Caco-2 (cell line): ENCODE results near the gene GCSH. TPM values are rescaled to one million over a fixed set of nuclear protein-coding genes. Genes with fewer than 3 reads are reported as not detected.

ENCODE experiments used
- BruUV-seq: library from RNA; stranded (reverse); fragments of 400-500 nt; replicated peaks from 2 replicates; lab custom pipeline; 2021; lab: Mats Ljungman, UMichigan
- CTCF ChIA-PET: fragments of 300-600 bp; sonication (Branson Sonifier 250); formaldehyde crosslinking; loops from one replicate; lab custom pipeline; 2022; ENCODE audit warnings: antibody characterized with exemption; lab: Charles Lee
- POLR2A ChIA-PET: fragments of 300-600 bp; sonication (Branson Sonifier 250); formaldehyde crosslinking; loops from one replicate; lab custom pipeline; 2022; ENCODE audit warnings: antibody characterized with exemption; lab: Charles Lee
- DNase-seq, 2 experiments: peaks; one replicate each; pipeline versions ENCODE4 v3.0.0 to v3.0.0-alpha.2; 2020 to 2022
- H3K27me3 ChIP-seq: replicated peaks from 2 replicates; pipeline ENCODE4 v1.6.0; 2011; ENCODE audit warnings: low read length; ENCODE audit not compliant: control insufficient read depth, insufficient read depth
- H3K36me3 ChIP-seq: 2 replicates; pipeline ENCODE4 v1.5.1; 2011; ENCODE audit warnings: low read length; ENCODE audit not compliant: control insufficient read depth, insufficient read depth
- H3K4me1 ChIP-seq: fragments of 250-450 bp; sonication (Bioruptor Pico); 2 replicates; pipeline ENCODE4 v1.5.1; 2020; ENCODE audit warnings: mild to moderate bottlenecking
- H3K4me3 ChIP-seq: 2 replicates; pipeline ENCODE4 v1.5.1; 2011; ENCODE audit warnings: low read depth, mild to moderate bottlenecking, control low read depth, low read length
- H3K9me3 ChIP-seq: fragments of 250-450 bp; sonication (Bioruptor Pico); 2 replicates; pipeline ENCODE4 v1.5.1; 2020; ENCODE audit warnings: mild to moderate bottlenecking, moderate library complexity
- H3K27ac Mint-ChIP-seq: one replicate; pipeline ENCODE4 v1.8.0; 2022; ENCODE audit warnings: mixed read lengths; ENCODE audit not compliant: unreplicated experiment
- H3K27me3 Mint-ChIP-seq: one replicate; pipeline ENCODE4 v1.8.0; 2022; ENCODE audit warnings: mixed read lengths; ENCODE audit not compliant: insufficient read depth, unreplicated experiment
- H3K36me3 Mint-ChIP-seq: one replicate; pipeline ENCODE4 v1.8.0; 2022; ENCODE audit warnings: mild to moderate bottlenecking, mixed read lengths; ENCODE audit not compliant: insufficient read depth, unreplicated experiment
- H3K4me1 Mint-ChIP-seq: one replicate; pipeline ENCODE4 v1.8.0; 2022; ENCODE audit warnings: low read depth, mixed read lengths; ENCODE audit not compliant: unreplicated experiment
- H3K4me3 Mint-ChIP-seq: one replicate; pipeline ENCODE4 v1.8.0; 2022; ENCODE audit warnings: mild to moderate bottlenecking, moderate library complexity, mixed read lengths; ENCODE audit not compliant: unreplicated experiment
- H3K9me3 Mint-ChIP-seq: one replicate; pipeline ENCODE4 v1.8.0; 2022; ENCODE audit warnings: mixed read lengths; ENCODE audit not compliant: unreplicated experiment
- intact Hi-C: fragments of 100-400 bp; cut with micrococcal nuclease; formaldehyde crosslinking; loops from one replicate; pipeline ENCODE4 v1.10.0; 2022; ENCODE audit not compliant: unreplicated experiment
- total RNA-seq: library from RNA; stranded (reverse); gene quantifications from 2 replicates; pipeline ENCODE4 v1.2.3, GENCODE V29; 2022
- TF ChIP-seq, protein P1 (sequence below), 2 experiments: fragments of 200-600 bp in 1 of 2; IDR thresholded peaks; 1 replicate in 1 of 2; 2 replicates in 1 of 2; pipeline versions ENCODE4 v1.5.1 to v1.8.0; 2011 to 2022; ENCODE audit warnings: antibody characterized with exemption in 1 of 2, control low read depth in 1 of 2, inconsistent platforms in 1 of 2, low read depth in 1 of 2, low read length in 1 of 2, mild to moderate bottlenecking in 1 of 2, moderate library complexity in 1 of 2; ENCODE audit not compliant: insufficient read depth in 1 of 2, severe bottlenecking in 1 of 2, unreplicated experiment in 1 of 2

The GCSH gene
- total RNA-seq, 1 experiment from 2014 or later = 115 TPM

DNA sequence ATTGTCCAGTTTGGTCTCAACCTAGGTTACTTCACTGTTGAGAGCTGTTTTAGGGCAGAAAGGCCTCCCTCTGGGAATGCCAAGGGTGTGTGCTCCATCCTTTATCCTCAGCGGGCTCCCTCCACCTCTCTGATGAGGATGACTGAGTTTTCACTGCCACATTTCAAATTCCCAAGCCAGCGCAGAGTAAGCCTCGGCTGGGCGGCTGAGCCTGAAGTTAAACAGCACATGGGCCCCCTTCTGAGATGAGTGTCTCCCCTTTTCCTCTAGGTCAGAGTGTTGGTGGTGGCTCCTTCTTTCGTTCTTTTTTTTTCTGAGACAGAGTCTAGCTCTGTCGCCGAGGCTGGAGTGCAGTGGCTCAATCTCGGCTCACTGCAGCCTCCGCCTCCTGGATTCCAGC lies 5.5 kb upstream of the GCSH start:
- ChIA-PET POLR2A (no interaction called here), CTCF (no interaction called here)
- DNase-seq = no peak
- no peaks in the 10 kb centered on the region for H3K27me3 Mint-ChIP-seq
- TF ChIP-seq, protein P1, sequence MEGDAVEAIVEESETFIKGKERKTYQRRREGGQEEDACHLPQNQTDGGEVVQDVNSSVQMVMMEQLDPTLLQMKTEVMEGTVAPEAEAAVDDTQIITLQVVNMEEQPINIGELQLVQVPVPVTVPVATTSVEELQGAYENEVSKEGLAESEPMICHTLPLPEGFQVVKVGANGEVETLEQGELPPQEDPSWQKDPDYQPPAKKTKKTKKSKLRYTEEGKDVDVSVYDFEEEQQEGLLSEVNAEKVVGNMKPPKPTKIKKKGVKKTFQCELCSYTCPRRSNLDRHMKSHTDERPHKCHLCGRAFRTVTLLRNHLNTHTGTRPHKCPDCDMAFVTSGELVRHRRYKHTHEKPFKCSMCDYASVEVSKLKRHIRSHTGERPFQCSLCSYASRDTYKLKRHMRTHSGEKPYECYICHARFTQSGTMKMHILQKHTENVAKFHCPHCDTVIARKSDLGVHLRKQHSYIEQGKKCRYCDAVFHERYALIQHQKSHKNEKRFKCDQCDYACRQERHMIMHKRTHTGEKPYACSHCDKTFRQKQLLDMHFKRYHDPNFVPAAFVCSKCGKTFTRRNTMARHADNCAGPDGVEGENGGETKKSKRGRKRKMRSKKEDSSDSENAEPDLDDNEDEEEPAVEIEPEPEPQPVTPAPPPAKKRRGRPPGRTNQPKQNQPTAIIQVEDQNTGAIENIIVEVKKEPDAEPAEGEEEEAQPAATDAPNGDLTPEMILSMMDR (IDR thresholded peaks at IDR 0.05; ENCODE audit: insufficient read depth in 1 of 2, low read depth in 1 of 2, low read length in 1 of 2, severe bottlenecking in 1 of 2, unreplicated experiment in 1 of 2) = no peak
- H3K27me3 ChIP-seq = no peaks in the 10 kb centered on the region
- H3K4me3 Mint-ChIP-seq = no peak overlapping the region
- H3K4me1 ChIP-seq = no peaks in the 10 kb centered on the region
- no peaks in the 10 kb centered on the region for H3K36me3 ChIP-seq
- H3K4me1 Mint-ChIP-seq = peaks cover 2% of the 10 kb centered on the region
- no peaks in the 10 kb centered on the region for H3K9me3 Mint-ChIP-seq
- no peaks in the 10 kb centered on the region for H3K9me3 ChIP-seq
- H3K4me3 ChIP-seq = no peak overlapping the region
- peaks cover 2% of the 10 kb centered on the region for H3K36me3 Mint-ChIP-seq
- BruUV-seq = no TSS peak
- H3K27ac Mint-ChIP-seq = no peak overlapping the region
- intact Hi-C loops = no loop called here

DNA sequence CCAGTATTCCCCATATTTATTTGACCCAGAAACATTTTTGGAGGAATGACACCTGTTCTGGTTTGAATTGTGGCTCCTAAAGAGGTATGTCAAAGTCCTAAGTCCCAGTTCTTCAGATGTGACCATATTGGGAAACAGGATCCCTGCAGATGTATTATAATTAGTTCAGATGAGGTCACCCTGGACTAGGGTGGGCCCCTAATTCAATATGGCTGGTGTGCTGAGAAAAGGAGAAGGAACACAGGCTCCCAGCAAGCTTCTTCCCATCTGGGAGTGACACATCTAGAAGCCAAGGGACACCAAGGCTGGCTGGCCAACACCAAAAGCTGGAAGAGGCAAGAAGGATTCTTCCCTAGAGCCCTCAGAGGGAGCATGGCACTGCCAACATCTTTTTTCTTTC lies 3.8 kb upstream of the GCSH start:
- BruUV-seq = no TSS peak

DNA sequence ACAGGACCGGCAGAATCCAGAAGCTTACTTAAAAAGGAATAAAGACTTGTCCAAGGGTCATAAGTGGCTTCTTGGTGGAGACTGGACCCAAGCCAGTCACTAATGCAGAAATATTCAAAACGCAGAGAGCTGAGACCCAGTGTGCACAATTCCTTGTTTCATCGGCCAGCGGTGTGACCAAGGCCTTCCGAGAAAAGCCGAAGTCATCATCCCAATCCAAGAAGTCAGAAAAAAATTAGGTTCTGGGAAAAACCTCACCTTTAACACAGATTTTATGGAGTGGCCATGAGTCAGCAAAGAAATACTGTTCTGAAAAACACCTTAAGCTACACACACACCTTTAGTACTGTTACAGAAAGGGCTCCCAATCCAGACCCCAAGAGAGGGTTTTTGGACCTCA lies 1.0 kb upstream of the GCSH start:
- POLR2A ChIA-PET = interaction anchor here (1.0 kb wide), 1 partner anchor 20 kb away, joined by 3 read pairs; the partner anchor contains the start of gene C16orf46
- Mint-ChIP-seq H3K4me1 (peaks cover 7% of the 10 kb centered on the region), H3K27ac (peak overlapping the region; percentile 55), H3K4me3 (peak overlapping the region; percentile 73), H3K36me3 (peaks cover 7% of the 10 kb centered on the region), H3K9me3 (no peaks in the 10 kb centered on the region), H3K27me3 (no peaks in the 10 kb centered on the region)
- CTCF ChIA-PET = interaction anchor here (0.5 kb wide), 1 partner anchor 97 kb away, joined by 8 read pairs; no protein-coding TSS in a partner anchor
- TSS peak; percentile 67 for BruUV-seq
- Histone ChIP-seq H3K36me3 (no peaks in the 10 kb centered on the region), H3K4me1 (0 out of 2 replicates have a peak, but pooled peaks cover 3% of the 10 kb centered on the region), H3K9me3 (no peaks in the 10 kb centered on the region), H3K27me3 (no peaks in the 10 kb centered on the region), H3K4me3 (peak overlapping the region; percentile 27)
- TF ChIP-seq, protein P1 (IDR thresholded peaks at IDR 0.05; ENCODE audit: insufficient read depth in 1 of 2, low read depth in 1 of 2, low read length in 1 of 2, severe bottlenecking in 1 of 2, unreplicated experiment in 1 of 2) = no peak
- no peak for DNase-seq
- intact Hi-C loops = loop anchor here (5.0 to 10.0 kb wide), 2 partner anchors 45 to 218 kb away; partner anchors contain the start of gene GAN

More for the DNA sequence above, 3.8 kb upstream of the GCSH start:
- DNase-seq = no peak
- Histone ChIP-seq H3K4me3 (no peak overlapping the region), H3K4me1 (no peaks in the 10 kb centered on the region), H3K27me3 (no peaks in the 10 kb centered on the region), H3K36me3 (no peaks in the 10 kb centered on the region), H3K9me3 (no peaks in the 10 kb centered on the region)
- ChIA-PET CTCF (no interaction called here), POLR2A (no interaction called here)
- Mint-ChIP-seq H3K27me3 (no peaks in the 10 kb centered on the region), H3K27ac (no peak overlapping the region), H3K36me3 (peaks cover 7% of the 10 kb centered on the region), H3K4me1 (peaks cover 7% of the 10 kb centered on the region), H3K9me3 (no peaks in the 10 kb centered on the region), H3K4me3 (no peak overlapping the region)
- intact Hi-C loops = loop anchor here (5.0 to 10.0 kb wide), 2 partner anchors 42 to 215 kb away; partner anchors contain the start of gene GAN
- TF ChIP-seq, protein P1 (IDR thresholded peaks at IDR 0.05; ENCODE audit: insufficient read depth in 1 of 2, low read depth in 1 of 2, low read length in 1 of 2, severe bottlenecking in 1 of 2, unreplicated experiment in 1 of 2) = no peak
